Esophagus (tissue), 2 donors: ENCODE data around the gene PCDH9. TPM values are rescaled to one million over a fixed set of nuclear protein-coding genes. Genes with fewer than 3 reads are reported as not detected.

Source experiments
- H3K27ac ChIP-seq, 2 donors: one replicate each; pipeline ENCODE4 v1.5.1; 2013; ENCODE audit warnings: low read depth in 2 of 2, mild to moderate bottlenecking in 2 of 2, inconsistent platforms in 1 of 2, low read length in 1 of 2, moderate library complexity in 1 of 2
- H3K27me3 ChIP-seq, 2 donors: one replicate each; pipeline ENCODE4 v1.6.1; 2013; ENCODE audit warnings: low read length in 2 of 2, control low read depth in 1 of 2, mild to moderate bottlenecking in 1 of 2; ENCODE audit not compliant: insufficient read depth in 2 of 2, control insufficient read depth in 1 of 2
- H3K36me3 ChIP-seq, 2 donors: one replicate each; pipeline ENCODE4 v1.6.1; 2013; ENCODE audit warnings: low read length in 1 of 2; ENCODE audit not compliant: control insufficient read depth in 2 of 2, insufficient read depth in 2 of 2
- H3K4me1 ChIP-seq, 2 donors: one replicate each; pipeline ENCODE4 v1.6.1; 2013; ENCODE audit warnings: low read length in 1 of 2; ENCODE audit not compliant: control insufficient read depth in 2 of 2, insufficient read depth in 2 of 2
- H3K4me3 ChIP-seq, 2 donors: one replicate each; pipeline ENCODE4 v1.5.1; 2013; ENCODE audit warnings: low read length in 2 of 2, mild to moderate bottlenecking in 2 of 2, low read depth in 1 of 2, moderate library complexity in 1 of 2
- H3K9me3 ChIP-seq, 2 donors: one replicate each; pipeline ENCODE4 v1.6.1; 2013; ENCODE audit warnings: mild to moderate bottlenecking in 2 of 2, low read depth in 1 of 2, low read length in 1 of 2, moderate library complexity in 1 of 2; ENCODE audit not compliant: control insufficient read depth in 2 of 2, insufficient read depth in 1 of 2
- WGBS, 2 donors: extraction: QIAGEN DNeasy Blood & Tissue Kit; methylation state at CpG; one replicate each; pipeline ENCODE4 v1.1.7; 2013; 5-methylcytosine and 5-hydroxymethylcytosine counted together
- polyA plus RNA-seq, 2 donors: library from polyadenylated mRNA; stranded (reverse); fragments of 200-250 nt; gene quantifications; one replicate each; pipeline ENCODE4 v1.2.3, GENCODE V29; 2013
- donor health status: healthy with polysubstance abuse.
- donor health status: Bipolar disorder and iron deficiency.

The PCDH9 gene
- polyA plus RNA-seq, 2 donors: 0.12 to 0.14 TPM

- Histone ChIP-seq H3K27me3 (no peaks in the 10 kb centered on the region), H3K27ac (no peak overlapping the region), H3K4me3 (no peak overlapping the region), H3K4me1 (no peaks in the 10 kb centered on the region), H3K36me3 (no peaks in the 10 kb centered on the region), H3K9me3 (peaks cover 0 to 3% of the 10 kb centered on the region in 2 donors)
- WGBS, 2 donors: 32 to 41% methylated on average over 4 of the region's 4 CpGs
Measured at GRCh38 chr13:66689628-66690027, 540.5 kb downstream of the PCDH9 start.

GRCh38 chr13:66689037-66689619, 541.0 kb downstream of the PCDH9 start:
- WGBS, 2 donors: 91 to 92% methylated on average over 4 of the region's 4 CpGs
- Histone ChIP-seq H3K36me3 (no peaks in the 10 kb centered on the region), H3K9me3 (peaks cover 0 to 3% of the 10 kb centered on the region in 2 donors), H3K27ac (no peak overlapping the region), H3K4me3 (no peak overlapping the region), H3K4me1 (no peaks in the 10 kb centered on the region), H3K27me3 (no peaks in the 10 kb centered on the region)

- no peaks in the 10 kb centered on the region for H3K36me3 ChIP-seq
- H3K4me1 ChIP-seq: no peaks in the 10 kb centered on the region
- 44 to 54% methylated on average over 1 of the region's 1 CpG for WGBS, 2 donors
- no peak overlapping the region for H3K4me3 ChIP-seq
- H3K27ac ChIP-seq: no peak overlapping the region
- no peaks in the 10 kb centered on the region for H3K27me3 ChIP-seq
- H3K9me3 ChIP-seq: peaks cover 0 to 3% of the 10 kb centered on the region in 2 donors
Measured at GRCh38 chr13:66681403-66681802, 548.7 kb downstream of the PCDH9 start.

GRCh38 chr13:66680031-66680430, 550.1 kb downstream of the PCDH9 start:
- WGBS, 2 donors: 90% methylated on average over 1 of the region's 1 CpG
- H3K4me1 ChIP-seq: no peaks in the 10 kb centered on the region
- no peak overlapping the region for H3K4me3 ChIP-seq
- no peak overlapping the region for H3K27ac ChIP-seq
- no peaks in the 10 kb centered on the region for H3K27me3 ChIP-seq
- H3K36me3 ChIP-seq: no peaks in the 10 kb centered on the region
- peaks cover 0 to under 1% of the 10 kb centered on the region in 2 donors for H3K9me3 ChIP-seq

GRCh38 chr13:66675620-66676019, 554.5 kb downstream of the PCDH9 start:
- no peaks in the 10 kb centered on the region for H3K4me1 ChIP-seq
- no peak overlapping the region for H3K4me3 ChIP-seq
- H3K27ac ChIP-seq: no peak overlapping the region
- H3K36me3 ChIP-seq: no peaks in the 10 kb centered on the region
- H3K27me3 ChIP-seq: no peaks in the 10 kb centered on the region
- 65 to 67% methylated on average over 4 of the region's 4 CpGs for WGBS, 2 donors
- no peaks in the 10 kb centered on the region for H3K9me3 ChIP-seq

GRCh38 chr13:66673401-66673800, 556.7 kb downstream of the PCDH9 start:
- Histone ChIP-seq H3K9me3 (no peaks in the 10 kb centered on the region), H3K27me3 (no peaks in the 10 kb centered on the region), H3K36me3 (no peaks in the 10 kb centered on the region), H3K4me1 (no peaks in the 10 kb centered on the region), H3K27ac (no peak overlapping the region), H3K4me3 (no peak overlapping the region)
- whole genome bisulfite sequencing, 2 donors: 37 to 83% methylated on average over 1 of the region's 1 CpG

- Histone ChIP-seq H3K9me3 (no peaks in the 10 kb centered on the region), H3K27me3 (peaks cover 0 to 2% of the 10 kb centered on the region in 2 donors), H3K4me3 (no peak overlapping the region), H3K4me1 (no peaks in the 10 kb centered on the region), H3K27ac (no peak overlapping the region), H3K36me3 (no peaks in the 10 kb centered on the region)
- WGBS, 2 donors: 46 to 48% methylated on average over 5 of the region's 5 CpGs
Measured at GRCh38 chr13:66665991-66666390, 564.1 kb downstream of the PCDH9 start.

- H3K9me3 ChIP-seq: no peaks in the 10 kb centered on the region
- no peak overlapping the region for H3K27ac ChIP-seq
- peaks cover 0 to 2% of the 10 kb centered on the region in 2 donors for H3K27me3 ChIP-seq
Measured at GRCh38 chr13:66663711-66664110, 566.4 kb downstream of the PCDH9 start.

GRCh38 chr13:66663206-66663605, 566.9 kb downstream of the PCDH9 start:
- Histone ChIP-seq H3K27me3 (peaks cover 0 to 2% of the 10 kb centered on the region in 2 donors), H3K9me3 (no peaks in the 10 kb centered on the region), H3K4me3 (no peak overlapping the region), H3K27ac (no peak overlapping the region), H3K36me3 (no peaks in the 10 kb centered on the region), H3K4me1 (no peaks in the 10 kb centered on the region)
- WGBS, 2 donors: 76 to 84% methylated on average over 2 of the region's 2 CpGs

More at GRCh38 chr13:66663711-66664110, 566.4 kb downstream of the PCDH9 start:
- H3K4me3 ChIP-seq: no peak overlapping the region
- no peaks in the 10 kb centered on the region for H3K36me3 ChIP-seq
- H3K4me1 ChIP-seq: no peaks in the 10 kb centered on the region

GRCh38 chr13:66661336-66661735, 568.8 kb downstream of the PCDH9 start:
- no peak overlapping the region for H3K27ac ChIP-seq
- H3K9me3 ChIP-seq: no peaks in the 10 kb centered on the region
- H3K27me3 ChIP-seq: no peaks in the 10 kb centered on the region
- 82 to 92% methylated on average over 2 of the region's 2 CpGs for WGBS, 2 donors
- H3K4me1 ChIP-seq: no peaks in the 10 kb centered on the region
- no peaks in the 10 kb centered on the region for H3K36me3 ChIP-seq
- no peak overlapping the region for H3K4me3 ChIP-seq
